IMR-90 (cell line): Measurements from ENCODE around the gene ERC2. TPM values are rescaled to one million over a fixed set of nuclear protein-coding genes. Genes with fewer than 3 reads are reported as not detected.

Experiments
- ATAC-seq: fragments of 200-7000 bp; cut with Tn5 transposase; 2 replicates; pipeline ENCODE4 v1.9.1; 2020; ENCODE audit warnings: low read depth, mild to moderate bottlenecking, moderate library complexity
- BruUV-seq: library from RNA; stranded (reverse); fragments of 400-500 nt; replicated peaks from 2 replicates; lab custom pipeline; 2021; lab: Mats Ljungman, UMichigan
- CTCF ChIA-PET: fragments of 300-600 bp; formaldehyde crosslinking; extraction: SDS; loops from one replicate; lab custom pipeline; 2021; ENCODE audit warnings: antibody characterized with exemption; lab: Yijun Ruan, JAX
- POLR2A ChIA-PET: fragments of 300-600 bp; sonication (Branson Sonifier 250); formaldehyde crosslinking; loops from one replicate; lab custom pipeline; 2022; ENCODE audit warnings: antibody characterized with exemption; ENCODE audit not compliant: unreplicated experiment; lab: Charles Lee
- DNase-seq: peaks from one replicate; pipeline ENCODE4 v3.0.0; 2013
- H2AFZ ChIP-seq: replicated peaks from 2 replicates; pipeline ENCODE3; 2013; ENCODE audit warnings: low read length, mild to moderate bottlenecking; ENCODE audit not compliant: poor library complexity
- H2AK5ac ChIP-seq: 2 replicates; pipeline ENCODE4 v1.6.1; 2013; ENCODE audit warnings: low read depth, low read length, inconsistent platforms
- H2AK9ac ChIP-seq: replicated peaks from 2 replicates; pipeline ENCODE3; 2013; ENCODE audit warnings: mild to moderate bottlenecking, low read depth, low read length, moderate library complexity; ENCODE audit not compliant: poor library complexity
- H2BK120ac ChIP-seq: 2 replicates; pipeline ENCODE4 v1.6.1; 2013; ENCODE audit warnings: low read depth, low read length, inconsistent platforms
- H2BK15ac ChIP-seq: 3 replicates; pipeline ENCODE4 v1.6.1; 2013; ENCODE audit warnings: low read depth, low read length, inconsistent platforms
- H2BK20ac ChIP-seq: 2 replicates; pipeline ENCODE4 v1.6.1; 2013; ENCODE audit warnings: low read depth, mild to moderate bottlenecking, inconsistent platforms, low read length, moderate library complexity
- H2BK5ac ChIP-seq: 2 replicates; pipeline ENCODE4 v1.6.1; 2013; ENCODE audit warnings: mild to moderate bottlenecking, low read depth, low read length, inconsistent platforms; ENCODE audit not compliant: poor library complexity, severe bottlenecking
- H3K14ac ChIP-seq: replicated peaks from 2 replicates; pipeline ENCODE4 v1.6.1; 2013; ENCODE audit warnings: low read depth, low read length, inconsistent platforms
- H3K18ac ChIP-seq: 2 replicates; pipeline ENCODE4 v1.6.1; 2013; ENCODE audit warnings: low read depth, low read length, control low read depth
- H3K23ac ChIP-seq: 2 replicates; pipeline ENCODE4 v1.6.1; 2013; ENCODE audit warnings: low read depth, low read length, inconsistent platforms
- H3K27ac ChIP-seq: 2 replicates; pipeline ENCODE4 v1.5.1; 2013; ENCODE audit warnings: mild to moderate bottlenecking, control low read depth, low read length; ENCODE audit not compliant: insufficient read depth
- H3K27me3 ChIP-seq: 2 replicates; pipeline ENCODE4 v1.6.1; 2013; ENCODE audit warnings: low read length; ENCODE audit not compliant: control insufficient read depth, insufficient read depth
- H3K36me3 ChIP-seq: 2 replicates; pipeline ENCODE4 v1.6.1; 2013; ENCODE audit warnings: low read length, mixed read lengths; ENCODE audit not compliant: control insufficient read depth, insufficient read depth
- H3K4ac ChIP-seq: 2 replicates; pipeline ENCODE4 v1.6.1; 2013; ENCODE audit warnings: low read depth, low read length, inconsistent platforms
- H3K4me1 ChIP-seq: 2 replicates; pipeline ENCODE4 v1.6.1; 2013; ENCODE audit warnings: low read length, mixed read lengths; ENCODE audit not compliant: control insufficient read depth, insufficient read depth
- H3K4me2 ChIP-seq: 2 replicates; pipeline ENCODE4 v1.6.1; 2013; ENCODE audit warnings: low read depth, mild to moderate bottlenecking, control low read depth, low read length, moderate library complexity
- H3K4me3 ChIP-seq: 2 replicates; pipeline ENCODE4 v1.5.1; 2013; ENCODE audit warnings: low read depth, mild to moderate bottlenecking, control low read depth, low read length, moderate library complexity; ENCODE audit not compliant: insufficient read depth
- H3K56ac ChIP-seq: 2 replicates; pipeline ENCODE4 v1.6.1; 2013; ENCODE audit warnings: low read length, inconsistent platforms; ENCODE audit not compliant: insufficient read depth; ENCODE audit errors: extremely low read depth
- H3K79me1 ChIP-seq, 2 experiments: 2 replicates each; pipeline ENCODE4 v1.6.1; 2013; ENCODE audit warnings: low read length in 2 of 2, inconsistent platforms in 1 of 2, low read depth in 1 of 2
- H3K9ac ChIP-seq: 2 replicates; pipeline ENCODE4 v1.6.1; 2013; ENCODE audit warnings: low read depth, low read length, control low read depth
- H3K9me1 ChIP-seq: 2 replicates; pipeline ENCODE4 v1.6.1; 2013; ENCODE audit warnings: low read length, inconsistent platforms; ENCODE audit not compliant: insufficient read depth
- H3K9me3 ChIP-seq: 2 replicates; pipeline ENCODE4 v1.6.1; 2013; ENCODE audit warnings: low read length; ENCODE audit not compliant: control insufficient read depth, insufficient read depth
- H4K20me1 ChIP-seq: 2 replicates; pipeline ENCODE4 v1.6.1; 2013; ENCODE audit warnings: low read length, inconsistent platforms; ENCODE audit not compliant: insufficient read depth
- H4K5ac ChIP-seq: 2 replicates; pipeline ENCODE4 v1.6.1; 2013; ENCODE audit warnings: mild to moderate bottlenecking, low read depth, low read length, control low read depth
- H4K8ac ChIP-seq, 2 experiments: 2 replicates each; pipeline ENCODE4 v1.6.1; 2013; ENCODE audit warnings: low read depth in 2 of 2, low read length in 2 of 2, control low read depth in 1 of 2, inconsistent platforms in 1 of 2
- H4K91ac ChIP-seq: 2 replicates; pipeline ENCODE4 v1.6.1; 2013; ENCODE audit warnings: low read depth, low read length, inconsistent platforms; ENCODE audit not compliant: insufficient read depth
- BHLHE40 ChIP-seq: fragments of 150-350 bp; IDR thresholded peaks from 2 replicates; pipeline ENCODE4 v1.6.1; 2016; ENCODE audit warnings: mild to moderate bottlenecking, low read depth, low read length
- CEBPB ChIP-seq: IDR thresholded peaks from 2 replicates; pipeline ENCODE4 v1.6.1; 2012; ENCODE audit warnings: low read depth, low read length, improper control_type of control experiment
- CHD1 ChIP-seq: IDR thresholded peaks from 2 replicates; pipeline ENCODE4 v1.6.1; 2012; ENCODE audit warnings: low read depth, low read length, improper control_type of control experiment
- CTCF ChIP-seq: conservative IDR thresholded peaks from 2 replicates; pipeline ENCODE4 v1.5.1; 2012; ENCODE audit warnings: mild to moderate bottlenecking, low read depth, low read length, improper control_type of control experiment
- ELK1 ChIP-seq: fragments of 150-350 bp; IDR thresholded peaks from 2 replicates; pipeline ENCODE4 v1.6.1; 2016; ENCODE audit warnings: low read depth, mild to moderate bottlenecking, low read length, moderate library complexity, borderline replicate concordance
- FOS ChIP-seq: fragments of 150-350 bp; IDR thresholded peaks from 2 replicates; pipeline ENCODE4 v1.6.1; 2016; ENCODE audit warnings: low read depth, low read length
- MAFK ChIP-seq: IDR thresholded peaks from 2 replicates; pipeline ENCODE4 v1.6.1; 2012; ENCODE audit warnings: low read depth, low read length, improper control_type of control experiment
- MAZ ChIP-seq: IDR thresholded peaks from 2 replicates; pipeline ENCODE4 v1.6.1; 2012; ENCODE audit warnings: low read depth, mild to moderate bottlenecking, low read length, improper control_type of control experiment, moderate library complexity, borderline replicate concordance
- MXI1 ChIP-seq: IDR thresholded peaks from 2 replicates; pipeline ENCODE4 v1.6.1; 2012; ENCODE audit warnings: low read depth, mild to moderate bottlenecking, low read length, moderate library complexity, borderline replicate concordance
- NFE2L2 ChIP-seq: fragments of 150-350 bp; IDR thresholded peaks from 2 replicates; pipeline ENCODE4 v1.6.1; 2016; ENCODE audit warnings: low read depth, mild to moderate bottlenecking, low read length
- POLR2A ChIP-seq: IDR thresholded peaks from 2 replicates; pipeline ENCODE4 v1.6.1; 2012; ENCODE audit warnings: mild to moderate bottlenecking, low read depth, low read length
- RAD21 ChIP-seq: IDR thresholded peaks from 2 replicates; pipeline ENCODE4 v1.6.1; 2012; ENCODE audit warnings: low read length, improper control_type of control experiment
- RCOR1 ChIP-seq: IDR thresholded peaks from 2 replicates; pipeline ENCODE4 v1.6.1; 2012; ENCODE audit warnings: mild to moderate bottlenecking, low read length, improper control_type of control experiment; ENCODE audit not compliant: insufficient replicate concordance
- RFX5 ChIP-seq: IDR thresholded peaks from 2 replicates; pipeline ENCODE4 v1.8.0; 2012; ENCODE audit warnings: low read depth, mild to moderate bottlenecking, low read length, moderate library complexity
- SMC3 ChIP-seq: fragments of 150-350 bp; IDR thresholded peaks from 2 replicates; pipeline ENCODE4 v1.6.1; 2016; ENCODE audit warnings: low read depth, mild to moderate bottlenecking, antibody characterized with exemption, low read length, moderate library complexity
- USF2 ChIP-seq: fragments of 150-350 bp; IDR thresholded peaks from 2 replicates; pipeline ENCODE4 v1.6.1; 2017; ENCODE audit warnings: mild to moderate bottlenecking, antibody characterized with exemption, low read length, low read depth
- WGBS, 2 experiments: methylation state at CpG; one replicate each; pipeline versions ENCODE4 v1.1.5 to v1.1.7; 2013; ENCODE audit warnings: missing lambda C conversion rate in 2 of 2; ENCODE audit not compliant: insufficient read length in 1 of 2; ENCODE audit errors: extremely low coverage in 2 of 2; 5-methylcytosine and 5-hydroxymethylcytosine counted together
- dilution Hi-C: fragments of 300-500 bp; cut with HindIII; formaldehyde crosslinking; loops from one replicate; pipeline ENCODE4 v1.14.3; 2018; ENCODE audit warnings: low sequenced_read_pairs; ENCODE audit not compliant: unreplicated experiment
- in situ Hi-C: fragments of 300-500 bp; cut with MboI; formaldehyde crosslinking; loops from 3 replicates; pipeline ENCODE4 v1.14.3; 2019; ENCODE audit warnings: low sequenced_read_pairs, inconsistent platforms, mixed read lengths
- intact Hi-C: fragments of 100-400 bp; cut with micrococcal nuclease; formaldehyde crosslinking; loops from 2 replicates; pipeline ENCODE4 v1.10.0; 2022
- polyA plus RNA-seq, 3 experiments: library from polyadenylated mRNA; depleted of rRNA; stranded (reverse); fragments of >200 nt; gene quantifications; 2 replicates each; pipeline ENCODE4 v1.2.3, GENCODE V29; 2012; ENCODE audit warnings: low replicate concordance in 1 of 3
- total RNA-seq: library from RNA; depleted of rRNA; stranded (reverse); fragments of >200 nt; gene quantifications from 2 replicates; pipeline ENCODE4 v1.2.3, GENCODE V29; 2012

Gene ERC2
- total and polyA plus RNA-seq, 2 of the 4 experiments (the other 2 are of a cell fraction), result 0.17 to 0.18 TPM

- in situ Hi-C loops, result no loop called here
- TF ChIP-seq RFX5 (no peak), CEBPB (no peak), POLR2A (no peak), MXI1 (no peak), RAD21 (no peak), USF2 (no peak), CHD1 (no peak), ELK1 (no peak), RCOR1 (no peak), MAFK (no peak), CTCF (no peak), SMC3 (no peak), FOS (no peak), MAZ (no peak), BHLHE40 (no peak), NFE2L2 (no peak)
- dilution Hi-C loops, result no loop called here
Observed at GRCh38 chr3:56075089-56075488, 393.2 kb downstream of the ERC2 start.

More at GRCh38 chr3:56075089-56075488, 393.2 kb downstream of the ERC2 start:
- no peak overlapping the region for H2BK15ac ChIP-seq
- no peak overlapping the region for H3K27ac ChIP-seq
- H3K23ac ChIP-seq, result no peak overlapping the region
- H3K4me1 ChIP-seq, result no peaks in the 10 kb centered on the region
- H3K56ac ChIP-seq, result no peak overlapping the region
- no peak overlapping the region for H3K4me3 ChIP-seq
- WGBS, 2 experiments, result no CpG with 5 or more reads among the region's 1 CpG
- H2BK120ac ChIP-seq, result no peak overlapping the region
- DNase-seq (no peak), ATAC-seq (no peak)
- H3K14ac ChIP-seq, result no peak overlapping the region
- H3K9me1 ChIP-seq, result no peaks in the 10 kb centered on the region
- H3K4me2 ChIP-seq, result no peak overlapping the region
- no peak overlapping the region for H3K4ac ChIP-seq
- no peak overlapping the region for H2BK5ac ChIP-seq
- H3K9me3 ChIP-seq, result no peaks in the 10 kb centered on the region
- H3K18ac ChIP-seq, result no peak overlapping the region
- H3K36me3 ChIP-seq, result no peaks in the 10 kb centered on the region
- BruUV-seq, result no TSS peak
- no peak overlapping the region for H4K91ac ChIP-seq
- H2BK20ac ChIP-seq, result no peak overlapping the region
- H4K8ac ChIP-seq, result no peak overlapping the region
- H3K79me1 ChIP-seq, result no peaks in the 10 kb centered on the region
- H4K20me1 ChIP-seq, result no peaks in the 10 kb centered on the region
- CTCF ChIA-PET, result interaction anchor here (0.5 kb wide), 1 partner anchor 420 kb away, joined by 5 read pairs; no protein-coding TSS in a partner anchor
- H4K5ac ChIP-seq, result no peak overlapping the region
- intact Hi-C loops, result no loop called here
- no peak overlapping the region for H2AK9ac ChIP-seq
- no peak overlapping the region for H3K9ac ChIP-seq
- peaks cover 2% of the 10 kb centered on the region; the same call in 1 of the 2 replicates for H3K27me3 ChIP-seq
- POLR2A ChIA-PET, result no interaction called here
- no peak overlapping the region for H2AK5ac ChIP-seq
- H2AFZ ChIP-seq, result no peak overlapping the region
